GM19043 (cell line): Measurements from ENCODE around the gene LILRA6.
"Not testable (repeated sequence)": the region's sequence is repeated elsewhere in the genome, so short reads cannot be mapped to it uniquely, and the experiment has no call there.

Source experiments
- ATAC-seq: cut with Tn5 transposase; IDR thresholded peaks from one replicate; pipeline ENCODE4 v1.9.1; 2021; ENCODE audit warnings: low read depth; ENCODE audit not compliant: unreplicated experiment

The LILRA6 gene

DNA sequence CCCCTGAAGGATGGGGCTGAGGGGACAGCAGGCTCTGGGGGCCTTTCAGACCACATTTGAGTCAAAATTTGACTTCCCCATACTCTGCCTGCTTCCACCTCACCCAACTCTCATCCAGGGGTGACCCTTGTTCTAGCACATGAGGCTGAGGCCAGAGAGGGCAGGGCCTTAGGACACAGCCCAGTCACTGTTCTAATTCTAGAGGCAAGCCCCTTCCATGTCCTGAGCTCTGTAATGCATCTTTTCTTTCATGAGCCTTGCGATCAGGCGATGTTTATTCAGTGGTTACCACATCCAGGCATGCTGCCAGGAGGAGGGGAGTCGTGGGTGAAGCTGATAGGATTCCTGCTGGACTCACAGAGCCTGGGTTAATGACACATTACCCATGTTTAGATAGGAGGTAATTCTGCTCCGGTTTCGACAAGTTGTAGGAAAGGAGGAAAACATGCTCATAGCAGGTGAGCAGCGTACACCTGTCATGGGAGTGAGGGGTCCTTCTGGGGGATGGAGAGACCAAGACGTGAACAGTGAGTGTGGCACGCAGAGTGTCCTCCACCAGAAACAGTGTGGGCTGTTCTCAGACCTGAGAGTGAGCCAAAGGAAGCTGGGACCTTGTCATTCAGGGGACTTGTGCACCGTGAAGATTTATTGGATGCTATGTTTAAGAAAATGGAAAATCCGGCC, 32.6 kb downstream of the LILRA6 start:
- no peak for ATAC-seq

DNA sequence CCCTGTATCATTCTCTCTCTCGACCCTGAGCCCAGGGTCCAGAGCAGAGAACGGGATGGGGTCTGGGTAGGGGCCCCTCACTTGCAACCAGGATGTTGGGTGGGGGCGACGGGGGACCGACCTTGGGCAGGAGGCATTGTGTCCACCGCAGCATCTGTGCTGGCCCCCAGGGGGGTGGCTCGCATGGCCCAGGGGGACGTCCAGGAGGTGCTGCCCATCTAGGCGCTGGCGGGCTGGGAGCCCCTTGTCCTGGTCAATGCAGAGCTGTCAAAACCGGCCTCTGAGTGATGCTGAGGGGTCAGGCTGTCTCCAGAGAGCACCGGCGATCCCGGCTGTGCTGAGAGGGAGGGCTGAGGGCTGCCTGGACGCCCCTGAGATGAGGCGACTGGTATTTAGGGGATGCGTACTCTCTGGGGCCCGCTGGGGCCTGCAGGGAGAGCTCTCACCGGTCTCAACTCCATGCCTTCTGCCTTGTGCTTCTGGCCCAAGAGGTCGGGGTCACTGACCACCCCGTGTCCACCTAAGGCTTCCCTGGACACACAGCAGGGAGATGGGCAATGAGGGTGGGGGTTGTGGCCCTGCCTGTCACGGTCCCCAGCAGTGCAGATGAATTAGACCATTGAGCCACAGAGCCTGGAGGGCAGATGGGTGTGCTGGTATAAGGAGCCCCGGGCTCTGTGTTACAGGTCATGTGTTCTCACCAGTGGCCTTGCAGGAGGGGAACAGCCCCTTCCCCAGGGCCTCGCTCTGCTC, 33.4 kb downstream of the LILRA6 start:
- ATAC-seq: no peak

DNA sequence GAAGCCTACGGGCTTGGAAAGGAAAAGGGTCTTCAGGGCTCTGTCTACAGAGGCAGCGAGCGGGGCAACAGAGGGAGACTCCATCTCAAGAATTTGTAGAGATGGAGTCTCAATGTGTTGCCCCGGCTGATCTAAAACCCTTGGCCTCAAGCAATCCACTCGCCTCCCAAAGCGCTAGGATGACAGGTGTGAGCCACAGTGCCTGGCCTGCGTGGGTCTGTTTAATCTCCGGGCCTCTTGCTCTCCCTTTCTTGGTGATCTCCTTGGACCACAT, 33.9 kb downstream of the LILRA6 start:
- no peak for ATAC-seq

DNA sequence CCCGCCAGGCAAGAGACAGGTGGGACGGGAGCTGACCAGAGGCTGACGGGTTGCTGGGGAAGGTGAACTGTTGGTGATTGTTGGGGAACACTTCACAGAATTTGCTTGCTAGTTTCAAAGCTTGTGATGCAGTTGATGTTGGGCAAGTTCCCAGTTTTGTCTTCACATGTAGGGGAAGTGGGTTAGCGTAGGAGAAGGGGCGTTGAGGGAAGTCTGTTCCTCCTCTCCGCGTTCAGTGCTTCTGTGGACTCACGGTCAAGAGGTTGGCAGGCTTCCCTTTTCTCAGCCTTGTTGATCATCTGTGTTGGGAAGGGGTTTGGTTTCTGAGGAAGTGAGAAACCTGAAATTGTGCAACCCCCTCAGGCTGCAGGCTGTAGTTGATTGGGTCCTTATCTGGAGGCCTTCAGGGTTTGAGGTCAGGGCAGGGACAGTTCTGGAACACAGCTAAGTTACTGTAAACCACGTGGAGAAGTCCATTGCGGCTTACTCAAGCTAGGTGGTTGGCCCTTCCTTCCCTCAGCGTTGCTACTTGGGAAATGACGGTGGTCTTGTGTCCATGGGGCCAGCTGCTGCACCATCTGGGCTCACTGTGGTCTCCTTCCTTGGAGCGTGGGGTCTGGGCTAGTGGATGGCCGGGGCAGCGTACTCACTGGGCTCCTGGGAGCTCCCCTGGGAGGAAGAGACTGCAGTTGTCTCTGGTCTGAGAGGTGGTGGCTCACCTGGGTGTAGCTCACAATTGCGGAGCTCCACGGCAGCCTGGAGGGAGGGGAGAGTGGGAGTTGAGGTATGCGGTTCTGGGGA, 34.4 kb downstream of the LILRA6 start:
- peak; percentile 39 for ATAC-seq

DNA sequence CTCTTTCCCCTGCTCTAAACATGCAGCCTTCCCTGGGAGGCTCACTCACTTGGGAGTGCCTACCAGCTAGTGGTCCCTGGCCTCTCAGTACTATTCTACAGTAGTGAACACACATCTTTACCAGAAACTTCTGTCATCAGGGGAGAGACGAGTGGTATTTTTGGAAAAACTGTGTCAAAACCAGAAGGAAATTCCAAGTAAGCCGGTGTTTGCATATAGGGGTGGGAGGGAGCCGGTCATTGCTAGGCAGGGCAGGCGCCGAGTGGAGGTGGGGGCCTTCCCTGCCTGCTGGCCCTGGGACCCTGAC, 35.0 kb downstream of the LILRA6 start:
- no peak for ATAC-seq

DNA sequence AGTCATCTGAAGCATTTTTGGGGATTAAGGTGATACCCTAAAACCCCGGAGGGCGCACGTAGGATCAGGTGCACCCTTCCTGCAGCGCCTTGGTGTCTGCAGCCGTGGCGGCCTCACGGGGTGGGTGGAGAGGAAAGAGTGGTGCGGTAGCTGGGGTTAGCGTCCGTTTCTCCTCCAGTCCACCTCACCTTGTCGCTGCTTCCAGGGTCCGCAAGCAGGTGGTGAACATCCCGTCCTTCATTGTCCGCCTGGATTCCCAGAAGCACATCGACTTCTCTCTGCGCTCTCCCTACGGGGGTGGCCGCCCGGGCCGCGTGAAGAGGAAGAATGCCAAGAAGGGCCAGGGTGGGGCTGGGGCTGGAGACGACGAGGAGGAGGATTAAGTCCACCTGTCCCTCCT, 35.4 kb downstream of the LILRA6 start:
- ATAC-seq: not testable (repeated sequence)

DNA sequence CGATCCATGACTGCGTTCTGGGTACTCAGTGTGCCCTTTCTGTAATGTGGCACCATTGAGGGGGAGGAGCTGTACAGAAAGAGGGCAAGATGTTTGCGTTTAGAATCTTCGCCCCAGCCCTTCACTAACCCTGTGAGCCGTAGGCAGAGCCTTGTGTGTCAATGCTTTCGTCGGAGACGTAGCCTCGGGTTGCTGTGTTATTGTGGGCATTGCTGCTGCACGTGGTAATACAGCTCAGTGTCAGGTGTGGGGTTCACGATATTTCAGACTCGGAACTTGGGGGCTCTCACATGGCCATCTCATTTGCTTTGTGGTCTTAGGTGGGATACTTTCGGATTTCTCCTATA, 35.8 kb downstream of the LILRA6 start:
- ATAC-seq: no peak

DNA sequence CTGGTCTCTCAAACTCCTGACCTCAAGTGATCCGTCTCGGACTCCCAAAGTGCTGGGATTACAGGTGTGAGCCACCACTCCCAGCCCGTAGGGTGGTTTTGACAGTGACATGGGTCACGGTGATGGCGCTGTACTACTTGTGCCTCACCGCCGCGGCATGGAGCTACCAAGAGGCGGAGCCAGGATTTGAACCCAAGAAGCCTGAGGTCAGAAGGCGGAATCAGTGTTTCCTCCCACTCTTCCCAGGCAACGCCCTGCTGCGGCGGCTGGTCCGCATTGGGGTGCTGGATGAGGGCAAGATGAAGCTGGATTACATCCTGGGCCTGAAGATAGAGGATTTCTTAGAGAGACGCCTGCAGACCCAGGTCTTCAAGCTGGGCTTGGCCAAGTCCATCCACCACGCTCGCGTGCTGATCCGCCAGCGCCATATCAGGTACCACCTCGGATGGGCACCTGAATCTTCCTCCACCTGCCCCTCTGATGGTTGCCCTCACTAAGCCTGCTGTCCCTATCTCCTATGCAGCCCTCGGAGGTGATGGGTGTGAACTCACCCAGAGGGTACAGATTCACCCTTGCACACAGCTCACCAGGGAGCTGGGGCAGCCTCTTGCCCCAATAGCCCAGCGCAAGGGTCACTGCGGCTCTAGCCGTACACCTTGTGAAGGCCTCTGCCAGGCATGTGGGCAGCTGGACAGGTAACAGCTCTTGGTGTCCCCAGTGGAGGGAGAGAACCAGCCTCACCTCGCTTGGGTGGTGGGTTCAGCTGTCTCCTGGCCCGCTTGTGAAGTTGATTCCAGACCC, 36.4 kb downstream of the LILRA6 start:
- ATAC-seq: no peak

DNA sequence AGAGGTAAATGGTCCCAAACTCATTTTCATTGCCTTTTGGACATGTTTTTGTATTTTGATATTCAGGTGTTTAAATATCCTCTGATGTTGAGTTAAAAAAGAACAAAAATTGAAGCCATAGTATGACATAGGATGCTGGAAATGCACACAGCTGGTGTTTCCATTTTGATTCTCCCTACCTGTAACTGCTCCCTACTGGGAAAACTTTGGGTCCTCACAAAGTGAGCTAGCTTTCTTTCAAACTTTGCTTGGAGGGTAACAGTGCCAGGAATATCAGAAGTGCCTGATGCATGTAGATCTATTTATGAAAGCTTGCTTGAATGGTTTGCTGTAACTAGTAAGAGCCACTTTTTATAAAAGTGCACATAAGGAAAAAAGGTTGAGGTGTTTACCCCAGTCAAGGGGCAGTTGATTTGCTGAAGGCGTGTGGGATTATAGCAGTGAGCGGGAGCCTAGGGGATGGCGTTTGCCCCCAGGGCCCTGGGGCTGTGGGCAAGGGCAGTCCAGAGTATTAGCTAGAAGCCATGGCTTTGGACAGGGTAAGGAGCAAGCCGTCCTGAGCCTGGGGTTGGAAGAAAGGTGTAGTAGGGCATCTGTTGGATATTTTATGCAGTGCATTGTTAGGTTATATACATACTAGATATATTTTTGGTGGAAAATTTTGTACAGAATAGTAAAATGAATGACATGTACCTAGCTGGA, 37.7 kb downstream of the LILRA6 start:
- ATAC-seq: no peak

DNA sequence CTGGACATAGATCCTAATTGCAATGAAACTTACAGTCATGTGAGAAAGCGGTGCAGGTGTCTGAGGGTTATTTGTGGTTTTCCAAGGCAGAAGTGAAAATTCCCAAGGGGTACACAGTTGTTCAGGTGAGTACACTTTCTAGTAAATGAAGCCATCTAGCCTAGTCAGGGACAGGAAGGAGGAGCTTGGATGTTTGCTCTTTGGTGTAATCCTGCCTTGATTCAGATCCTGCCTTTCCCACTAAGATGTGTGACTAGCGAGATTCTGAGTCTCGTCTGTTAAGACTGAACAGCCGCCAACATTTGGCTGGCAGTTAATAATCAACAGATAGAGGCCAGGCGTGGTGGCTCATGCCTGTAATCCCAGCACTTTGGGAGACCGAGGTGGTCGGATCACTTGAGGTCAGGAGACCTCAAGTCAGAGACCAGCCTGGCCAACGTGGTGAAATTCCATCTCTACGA, 39.4 kb downstream of the LILRA6 start:
- no peak for ATAC-seq

DNA sequence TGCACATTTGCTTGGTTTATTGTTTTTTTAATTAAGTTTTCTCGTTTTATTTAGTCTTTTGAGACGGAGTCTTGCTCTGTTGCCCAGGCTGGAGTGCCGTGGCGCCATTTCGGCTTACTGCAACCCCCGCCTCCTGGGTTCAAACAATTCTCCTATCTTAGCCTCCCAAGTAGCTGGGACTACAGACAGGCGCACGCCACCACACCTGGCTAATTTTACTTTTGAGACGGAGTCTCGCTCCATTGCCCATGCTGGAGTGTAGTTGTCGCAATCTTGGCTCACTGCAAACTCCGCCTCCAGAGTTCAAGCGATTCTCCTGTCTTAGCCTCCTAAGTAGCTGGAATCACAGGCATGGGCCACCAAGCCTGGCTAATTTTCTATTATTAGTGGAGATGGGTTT, 40.6 kb downstream of the LILRA6 start:
- no peak for ATAC-seq

DNA sequence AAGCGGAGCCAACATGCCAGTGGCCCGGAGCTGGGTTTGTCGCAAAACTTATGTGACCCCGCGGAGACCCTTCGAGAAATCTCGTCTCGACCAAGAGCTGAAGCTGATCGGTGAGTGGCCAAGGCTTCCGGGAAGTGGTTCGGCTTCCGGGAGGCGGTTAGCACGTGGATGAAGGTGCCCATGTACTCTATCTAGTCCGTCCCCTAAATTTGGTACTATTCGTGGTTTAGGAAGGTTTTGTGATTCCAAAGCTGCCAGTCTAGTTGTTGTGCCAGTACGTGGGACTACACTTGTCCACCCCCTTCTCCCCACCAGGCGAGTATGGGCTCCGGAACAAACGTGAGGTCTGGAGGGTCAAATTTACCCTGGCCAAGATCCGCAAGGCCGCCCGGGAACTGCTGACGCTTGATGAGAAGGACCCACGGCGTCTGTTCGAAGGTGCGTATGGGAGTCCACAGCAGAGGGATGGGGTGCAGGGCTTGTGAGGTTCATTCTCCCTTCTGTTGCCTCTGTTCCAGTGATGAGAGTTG, 41.4 kb downstream of the LILRA6 start:
- peak; percentile 9 for ATAC-seq

DNA sequence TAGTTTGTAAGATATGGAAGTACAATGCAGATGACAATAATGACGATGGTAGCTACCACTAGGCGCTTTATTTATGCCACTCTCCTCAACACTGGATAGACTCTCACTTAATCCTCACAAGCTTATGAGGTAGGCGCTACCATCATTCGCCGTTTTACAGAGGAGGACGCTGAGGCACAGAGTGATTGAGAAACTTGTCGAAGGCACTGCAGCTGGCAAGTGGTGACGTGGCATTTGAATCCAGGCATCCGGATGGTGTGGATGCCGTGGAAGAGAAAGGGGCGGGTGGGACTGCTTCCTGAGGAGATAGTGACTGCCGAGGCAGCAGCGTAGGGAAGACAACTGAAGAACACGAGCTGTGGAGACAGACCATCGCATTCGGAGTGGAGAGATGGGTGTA, 43.2 kb downstream of the LILRA6 start:
- no peak for ATAC-seq

DNA sequence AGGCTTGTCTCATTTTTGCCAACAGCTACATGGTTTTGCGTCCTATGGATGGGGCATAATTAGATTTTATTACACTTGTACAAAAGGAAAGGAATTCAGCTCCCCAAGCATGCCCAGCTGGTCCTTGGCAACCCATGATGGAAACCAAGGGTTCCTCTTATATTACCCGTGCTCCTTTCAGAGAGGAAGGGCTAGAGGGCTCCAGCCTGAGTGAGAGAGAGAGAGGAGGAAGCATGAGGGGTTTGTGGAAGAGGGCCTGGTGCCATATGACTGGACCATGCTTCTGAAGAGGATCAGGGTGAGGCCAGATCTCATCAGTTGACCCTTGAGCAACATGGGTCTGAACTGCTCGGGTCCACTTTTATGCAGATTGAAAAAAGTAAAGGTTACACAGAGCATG, 45.5 kb downstream of the LILRA6 start:
- no peak for ATAC-seq

DNA sequence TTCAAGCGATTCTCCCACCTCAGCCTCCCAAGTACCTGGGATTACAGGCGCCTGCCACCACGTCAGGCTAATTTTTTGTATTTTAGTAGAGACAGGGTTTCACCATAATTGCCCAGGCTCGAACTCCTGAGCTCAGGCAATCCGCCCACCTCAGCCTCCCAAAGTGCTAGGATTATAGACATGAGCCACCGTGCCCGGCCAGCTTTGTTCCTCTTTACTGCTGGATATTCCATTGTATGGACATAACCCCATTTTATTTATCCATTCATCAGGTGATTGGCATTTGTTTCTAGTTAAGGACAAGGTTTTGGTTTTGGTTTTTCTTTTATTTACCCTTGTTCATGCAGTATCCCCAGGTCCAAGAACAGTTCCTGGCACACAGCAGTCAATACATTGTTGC, 46.1 kb downstream of the LILRA6 start:
- ATAC-seq: no peak

DNA sequence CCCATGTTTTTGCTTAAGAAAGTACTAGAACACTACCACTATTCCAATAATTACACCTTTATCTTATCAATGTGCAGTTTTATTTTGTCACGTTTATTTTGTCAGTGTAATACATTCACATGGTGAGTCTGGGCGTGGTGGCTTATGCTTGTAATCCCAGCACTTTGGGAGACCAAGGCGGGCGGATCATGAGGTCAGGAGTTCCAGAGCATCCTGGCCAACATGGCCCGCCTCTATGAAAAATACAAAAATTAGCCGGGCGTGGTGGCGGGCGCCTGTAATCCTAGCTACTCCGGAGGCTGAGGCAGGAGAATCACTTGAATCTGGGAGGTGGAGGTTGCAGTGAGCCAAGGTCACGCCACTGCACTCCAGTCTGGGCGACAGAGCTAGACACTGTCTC, 48.1 kb downstream of the LILRA6 start:
- ATAC-seq: not testable (repeated sequence)

DNA sequence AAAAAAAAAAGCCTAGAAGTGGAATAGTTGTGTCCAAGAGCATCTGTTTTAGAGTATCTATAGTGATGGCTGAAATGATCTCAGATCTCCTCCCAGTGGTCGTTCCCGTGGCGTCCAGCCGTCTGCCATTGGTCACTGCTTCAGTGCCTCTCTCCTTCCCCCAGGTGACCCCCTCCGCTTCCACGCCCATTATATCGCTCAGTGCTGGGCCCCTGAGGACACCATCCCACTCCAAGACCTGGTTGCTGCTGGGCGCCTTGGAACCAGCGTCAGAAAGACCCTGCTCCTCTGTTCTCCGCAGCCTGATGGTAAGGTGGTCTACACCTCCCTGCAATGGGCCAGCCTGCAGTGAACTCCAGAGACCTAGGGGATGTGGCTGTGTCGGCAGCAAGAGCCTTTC, 49.6 kb downstream of the LILRA6 start:
- no peak for ATAC-seq

DNA sequence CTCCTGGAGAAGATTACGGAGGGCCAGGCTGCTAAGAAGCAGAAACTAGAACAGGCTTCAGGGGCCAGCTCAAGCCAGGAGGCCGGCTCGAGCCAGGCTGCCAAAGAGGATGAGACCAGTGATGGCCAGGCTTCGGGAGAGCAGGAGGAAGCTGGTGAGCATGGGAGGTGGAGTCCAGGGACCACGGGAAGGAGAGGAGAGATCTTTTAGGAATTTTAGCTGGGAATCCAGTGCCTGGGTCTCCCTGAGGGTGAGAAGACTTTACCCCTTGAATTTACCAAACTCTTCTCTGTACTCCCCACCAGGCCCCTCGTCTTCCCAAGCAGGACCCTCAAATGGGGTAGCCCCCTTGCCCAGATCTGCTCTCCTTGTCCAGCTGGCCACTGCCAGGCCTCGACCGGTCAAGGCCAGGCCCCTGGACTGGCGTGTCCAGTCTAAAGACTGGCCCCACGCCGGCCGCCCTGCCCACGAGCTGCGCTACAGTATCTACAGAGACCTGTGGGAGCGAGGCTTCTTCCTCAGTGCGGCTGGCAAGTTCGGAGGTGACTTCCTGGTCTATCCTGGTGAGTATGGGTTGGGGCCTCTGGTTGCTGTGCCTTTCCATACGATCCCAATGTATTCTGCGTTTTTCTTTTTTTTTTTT, 50.7 kb downstream of the LILRA6 start:
- no peak for ATAC-seq

DNA sequence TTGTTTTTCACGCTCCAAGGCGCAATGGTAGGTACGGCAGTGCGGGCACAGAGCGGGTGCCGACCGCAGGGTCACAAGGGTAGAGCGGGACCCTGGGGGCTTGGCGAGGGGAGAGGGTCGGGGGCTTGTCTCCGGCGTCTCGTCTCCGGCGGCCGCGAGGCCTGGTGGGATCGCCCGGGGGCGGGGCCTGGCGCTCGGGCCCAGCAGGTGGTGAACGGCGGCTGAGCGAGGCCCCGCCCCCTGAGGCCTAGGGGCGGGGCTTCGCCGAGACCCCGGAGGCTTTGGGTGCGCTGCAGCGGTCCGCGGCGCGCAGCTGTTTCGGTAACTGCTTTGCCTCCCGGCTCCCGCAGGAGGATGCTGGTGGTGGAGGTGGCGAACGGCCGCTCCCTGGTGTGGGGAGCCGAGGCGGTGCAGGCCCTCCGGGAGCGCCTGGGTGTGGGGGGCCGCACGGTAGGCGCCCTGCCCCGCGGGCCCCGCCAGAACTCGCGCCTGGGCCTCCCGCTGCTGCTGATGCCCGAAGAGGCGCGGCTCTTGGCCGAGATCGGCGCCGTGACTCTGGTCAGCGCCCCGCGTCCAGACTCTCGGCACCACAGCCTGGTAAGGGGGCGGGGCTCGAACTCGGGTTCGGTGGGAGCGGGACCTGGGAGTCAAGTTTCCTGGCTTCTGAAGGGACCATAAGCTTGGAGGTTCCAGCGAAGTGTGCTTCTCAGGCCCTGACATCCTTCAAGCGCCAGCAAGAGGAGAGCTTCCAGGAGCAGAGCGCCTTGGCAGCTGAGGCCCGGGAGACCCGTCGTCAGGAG, 51.4 kb downstream of the LILRA6 start, which contains the start of gene TSEN34:
TSEN34 (plus strand) TSS at position 298 of the 800 bp plus-strand sequence; CDS start at position 355, 57 bp downstream.
- peak; percentile 24 for ATAC-seq
